Measurements from ENCODE around the gene SECTM1. TPM values are rescaled to one million over a fixed set of nuclear protein-coding genes. Genes with fewer than 3 reads are reported as not detected.

The SECTM1 gene
- total and polyA plus RNA-seq, 5 donors: 2.5 to 5.7 (median 3.2) TPM

GRCh38 chr17:82292251-82293154 is 41.1 kb downstream of the SECTM1 start:
- Histone ChIP-seq H3K4me3 (ENCODE audit: low read length) (peak overlapping the region; percentile 91), H3K27me3 (ENCODE audit: control insufficient read depth, insufficient read depth) (no peaks in the 10 kb centered on the region), H3K4me1 (ENCODE audit: control insufficient read depth, insufficient read depth, low read length) (peaks cover 4% of the 10 kb centered on the region), H3K9me3 (ENCODE audit: control insufficient read depth, low read length) (no peaks in the 10 kb centered on the region), H3K27ac (ENCODE audit: low read length) (peak overlapping the region; percentile 94)
- peak; percentile 96 to 98 (median 98) for DNase-seq
- intact Hi-C loops (cut with DNase I): loop anchor here in 1 of 4 donors (10.0 kb wide), 1 partner anchor 58 kb away; no protein-coding TSS in a partner anchor
- 4% methylated on average over 86 of the region's 86 CpGs for WGBS
- peak; percentile 96 to 97 for ATAC-seq

GRCh38 chr17:82291582-82292250 is 41.9 kb downstream of the SECTM1 start:
- ATAC-seq (no peak), DNase-seq (peak in 2 of 3 donors; percentile 47 to 55)
- peaks cover 4% of the 10 kb centered on the region for H3K4me1 ChIP-seq (ENCODE audit: control insufficient read depth, insufficient read depth, low read length)
- peak overlapping the region; percentile 94 for H3K27ac ChIP-seq (ENCODE audit: low read length)
- H3K4me3 ChIP-seq (ENCODE audit: low read length): peak overlapping the region; percentile 91
- no peaks in the 10 kb centered on the region for H3K27me3 ChIP-seq (ENCODE audit: control insufficient read depth, insufficient read depth)
- H3K9me3 ChIP-seq (ENCODE audit: control insufficient read depth, low read length): no peaks in the 10 kb centered on the region
- intact Hi-C loops (cut with DNase I): loop anchor here in 1 of 4 donors (10.0 kb wide), 1 partner anchor 57 kb away; no protein-coding TSS in a partner anchor
- WGBS: 88% methylated on average over 19 of the region's 19 CpGs

DNA sequence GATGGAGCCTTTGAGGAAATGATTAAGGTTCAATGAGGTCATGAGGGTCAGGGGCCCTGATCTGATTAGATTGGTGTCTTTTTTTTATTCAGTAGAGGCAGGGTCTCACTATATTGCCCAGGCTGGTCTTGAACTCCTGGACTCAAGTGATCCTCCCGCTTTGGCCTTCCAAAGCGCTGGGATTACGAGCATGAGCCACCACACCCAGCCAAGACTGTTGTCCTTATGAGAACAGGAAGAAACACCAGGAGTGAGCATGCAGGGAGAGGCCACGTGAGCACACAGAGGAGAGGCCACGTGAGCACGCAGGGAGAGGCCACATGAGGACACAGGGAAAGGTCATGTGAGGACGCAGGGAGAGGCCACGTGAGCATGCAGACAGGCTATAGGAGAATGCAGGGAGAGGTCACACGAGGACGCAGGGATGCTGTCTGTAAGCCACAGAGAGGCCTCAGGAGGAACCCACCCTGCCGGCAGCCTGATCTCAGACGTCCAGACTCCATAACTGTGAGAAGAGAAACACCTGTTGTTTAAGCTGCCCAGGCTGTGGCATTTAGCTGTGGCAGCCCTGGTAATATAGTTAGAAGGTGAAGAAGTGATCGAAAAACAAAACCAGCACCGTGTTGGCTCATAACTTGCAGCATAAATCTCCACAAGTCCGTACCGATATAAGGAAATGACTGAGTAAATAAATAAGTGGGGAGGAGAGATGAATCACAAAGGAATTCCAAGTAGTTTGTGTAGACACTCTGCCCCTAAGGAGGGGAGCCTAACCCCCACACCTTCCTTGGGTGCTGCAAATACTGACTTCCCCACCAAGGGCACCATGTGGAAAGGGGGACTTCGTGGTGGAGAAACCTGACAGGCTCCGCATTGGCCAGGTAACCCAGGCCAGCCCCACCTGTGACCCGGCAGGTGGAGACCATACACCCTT is 45.4 kb downstream of the SECTM1 start:
- peak; percentile 63 to 86 (median 85) for DNase-seq
- peak in 1 of 2 donors; percentile 10 for ATAC-seq
- 56% methylated on average over 19 of the region's 19 CpGs for WGBS
- no peak overlapping the region for H3K4me3 ChIP-seq (ENCODE audit: low read length)
- no peaks in the 10 kb centered on the region for H3K27me3 ChIP-seq (ENCODE audit: control insufficient read depth, insufficient read depth)
- H3K27ac ChIP-seq (ENCODE audit: low read length): peak overlapping the region; percentile 57
- intact Hi-C loops (cut with DNase I): no loop called here
- no peaks in the 10 kb centered on the region for H3K9me3 ChIP-seq (ENCODE audit: control insufficient read depth, low read length)
- H3K4me1 ChIP-seq (ENCODE audit: control insufficient read depth, insufficient read depth, low read length): peaks cover 4% of the 10 kb centered on the region

GRCh38 chr17:82287013-82287867 is 46.3 kb downstream of the SECTM1 start:
- no peak for ATAC-seq
- Histone ChIP-seq H3K4me3 (ENCODE audit: low read length) (no peak overlapping the region), H3K27me3 (ENCODE audit: control insufficient read depth, insufficient read depth) (no peaks in the 10 kb centered on the region), H3K27ac (ENCODE audit: low read length) (peak overlapping the region; percentile 48), H3K9me3 (ENCODE audit: control insufficient read depth, low read length) (no peaks in the 10 kb centered on the region), H3K4me1 (ENCODE audit: control insufficient read depth, insufficient read depth, low read length) (peaks cover 4% of the 10 kb centered on the region)
- WGBS: 70% methylated on average over 9 of the region's 9 CpGs
- peak in 1 of 3 donors; percentile 13 for DNase-seq
- intact Hi-C loops (cut with DNase I): no loop called here

DNA sequence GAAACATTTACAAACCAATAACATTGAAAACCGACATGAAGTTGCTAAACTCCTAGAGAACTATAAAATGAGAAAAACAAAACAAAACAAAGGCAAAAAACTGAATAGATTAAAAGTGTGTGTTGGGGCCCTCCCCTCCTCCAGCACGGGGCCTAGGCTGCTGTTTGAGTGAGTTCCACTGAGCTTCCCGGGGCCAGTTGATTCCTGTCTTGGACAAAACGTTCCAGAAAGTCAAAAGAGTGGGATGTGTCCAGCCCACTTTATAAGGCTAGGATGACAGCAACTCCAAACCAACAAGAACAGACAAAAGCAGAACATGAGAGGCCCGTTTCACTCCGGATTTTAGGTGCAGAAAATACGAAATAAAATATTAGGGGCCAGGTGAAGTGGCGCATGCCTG is 48.4 kb downstream of the SECTM1 start:
- peaks cover 4% of the 10 kb centered on the region for H3K4me1 ChIP-seq (ENCODE audit: control insufficient read depth, insufficient read depth, low read length)
- no peak for ATAC-seq
- no peaks in the 10 kb centered on the region for H3K9me3 ChIP-seq (ENCODE audit: control insufficient read depth, low read length)
- no peak for DNase-seq
- no peaks in the 10 kb centered on the region for H3K27me3 ChIP-seq (ENCODE audit: control insufficient read depth, insufficient read depth)
- 61% methylated on average over 8 of the region's 8 CpGs for WGBS
- intact Hi-C loops (cut with DNase I): no loop called here
- H3K27ac ChIP-seq (ENCODE audit: low read length): no peak overlapping the region
- no peak overlapping the region for H3K4me3 ChIP-seq (ENCODE audit: low read length)

- intact Hi-C loops (cut with DNase I): no loop called here
- DNase-seq: peak in 1 of 3 donors; percentile 69
Measured at GRCh38 chr17:82283208-82283749, 50.3 kb downstream of the SECTM1 start.

GRCh38 chr17:82282239-82283207 is 51.0 kb downstream of the SECTM1 start:
- H3K9me3 ChIP-seq (ENCODE audit: control insufficient read depth, low read length): no peaks in the 10 kb centered on the region
- H3K4me3 ChIP-seq (ENCODE audit: low read length): no peak overlapping the region
- intact Hi-C loops (cut with DNase I): no loop called here
- peak in 1 of 2 donors; percentile 21 for ATAC-seq
- H3K27ac ChIP-seq (ENCODE audit: low read length): no peak overlapping the region
- no peaks in the 10 kb centered on the region for H3K27me3 ChIP-seq (ENCODE audit: control insufficient read depth, insufficient read depth)
- DNase-seq: peak in 1 of 3 donors; percentile 29
- WGBS: 91% methylated on average over 25 of the region's 25 CpGs
- no peaks in the 10 kb centered on the region for H3K4me1 ChIP-seq (ENCODE audit: control insufficient read depth, insufficient read depth, low read length)

More at GRCh38 chr17:82283208-82283749, 50.3 kb downstream of the SECTM1 start:
- Histone ChIP-seq H3K27me3 (ENCODE audit: control insufficient read depth, insufficient read depth) (no peaks in the 10 kb centered on the region), H3K27ac (ENCODE audit: low read length) (no peak overlapping the region), H3K4me1 (ENCODE audit: control insufficient read depth, insufficient read depth, low read length) (peaks cover 2% of the 10 kb centered on the region), H3K9me3 (ENCODE audit: control insufficient read depth, low read length) (no peaks in the 10 kb centered on the region), H3K4me3 (ENCODE audit: low read length) (no peak overlapping the region)
- WGBS: 41% methylated on average over 13 of the region's 13 CpGs
- peak; percentile 7 to 17 for ATAC-seq

GRCh38 chr17:82281502-82282238 is 51.9 kb downstream of the SECTM1 start:
- intact Hi-C loops (cut with DNase I): no loop called here
- 78% methylated on average over 22 of the region's 22 CpGs for WGBS
- Histone ChIP-seq H3K4me1 (ENCODE audit: control insufficient read depth, insufficient read depth, low read length) (no peaks in the 10 kb centered on the region), H3K27me3 (ENCODE audit: control insufficient read depth, insufficient read depth) (no peaks in the 10 kb centered on the region), H3K27ac (ENCODE audit: low read length) (no peak overlapping the region), H3K9me3 (ENCODE audit: control insufficient read depth, low read length) (no peaks in the 10 kb centered on the region), H3K4me3 (ENCODE audit: low read length) (no peak overlapping the region)
- DNase-seq (peak in 1 of 3 donors; percentile 16), ATAC-seq (peak in 1 of 2 donors; percentile 15)
